Fibroblast of lung (primary cell): ENCODE results near the gene PLCXD1. TPM values are rescaled to one million over a fixed set of nuclear protein-coding genes. Genes with fewer than 3 reads are reported as not detected.

Experiments
- DNase-seq, 2 donors: peaks; one replicate each; pipeline versions ENCODE4 v3.0.0 to v3.0.0-alpha.2; 2010; ENCODE audit warnings: low read depth in 2 of 2
- H2AFZ ChIP-seq: 2 replicates; pipeline ENCODE4 v1.5.1; 2012; ENCODE audit warnings: low read length, control low read depth, inconsistent platforms
- H3K27ac ChIP-seq: 2 replicates; pipeline ENCODE4 v1.5.1; 2011; ENCODE audit warnings: low read length, control low read depth; ENCODE audit not compliant: insufficient read depth
- H3K27me3 ChIP-seq: 2 replicates; pipeline ENCODE4 v1.5.1; 2011; ENCODE audit warnings: mild to moderate bottlenecking, low read length; ENCODE audit not compliant: control insufficient read depth, insufficient read depth
- H3K36me3 ChIP-seq: 2 replicates; pipeline ENCODE4 v1.5.1; 2011; ENCODE audit warnings: low read length; ENCODE audit not compliant: control insufficient read depth, insufficient read depth
- H3K4me1 ChIP-seq: 2 replicates; pipeline ENCODE4 v1.5.1; 2011; ENCODE audit warnings: low read length; ENCODE audit not compliant: control insufficient read depth, insufficient read depth; ENCODE audit errors: extremely low read depth
- H3K4me2 ChIP-seq: 2 replicates; pipeline ENCODE4 v1.5.1; 2011; ENCODE audit warnings: low read length, control low read depth; ENCODE audit not compliant: insufficient read depth; ENCODE audit errors: extremely low read depth
- H3K4me3 ChIP-seq, 4 experiments: fragments of 200-600 bp in 1 of 4; sonication (generic) in 1 of 4; replicated peaks in 1 of 4; 2 replicates each; pipeline ENCODE4 v1.5.1; 2011 to 2016; ENCODE audit warnings: low read length in 4 of 4, low read depth in 3 of 4, mild to moderate bottlenecking in 3 of 4, control low read depth in 2 of 4, inconsistent platforms in 1 of 4, mixed read lengths in 1 of 4; ENCODE audit not compliant: insufficient read depth in 1 of 4; ENCODE audit errors: control extremely low read depth in 1 of 4
- H3K79me2 ChIP-seq: 2 replicates; pipeline ENCODE4 v1.5.1; 2012; ENCODE audit warnings: mild to moderate bottlenecking, low read length, inconsistent platforms; ENCODE audit not compliant: control insufficient read depth, insufficient read depth
- H3K9ac ChIP-seq: 2 replicates; pipeline ENCODE4 v1.5.1; 2011; ENCODE audit warnings: mild to moderate bottlenecking, low read length, control low read depth; ENCODE audit not compliant: insufficient read depth
- H3K9me3 ChIP-seq: 2 replicates; pipeline ENCODE4 v1.5.1; 2012; ENCODE audit warnings: low read depth, low read length; ENCODE audit not compliant: control insufficient read depth, insufficient read depth
- H4K20me1 ChIP-seq: 2 replicates; pipeline ENCODE4 v1.5.1; 2011; ENCODE audit warnings: low read length; ENCODE audit not compliant: control insufficient read depth, insufficient read depth; ENCODE audit errors: extremely low read depth
- CTCF ChIP-seq, 2 donors: IDR thresholded peaks in 1 of 2; conservative IDR thresholded peaks in 1 of 2; 1 replicate in 1 of 2; 2 replicates in 1 of 2; pipeline ENCODE4 v1.5.1; 2011 to 2012; ENCODE audit warnings: low read length in 2 of 2, control low read depth in 1 of 2, inconsistent platforms in 1 of 2, low read depth in 1 of 2, mild to moderate bottlenecking in 1 of 2
- EZH2 ChIP-seq: IDR thresholded peaks from 2 replicates; pipeline ENCODE4 v1.5.1; 2012; ENCODE audit warnings: low read length, control low read depth, mild to moderate bottlenecking; ENCODE audit errors: missing control alignments
- polyA plus RNA-seq, 2 donors: library from polyadenylated mRNA; depleted of rRNA in 1 of 2; stranded (reverse) in 1 of 2; unstranded in 1 of 2; fragments of >200 nt; gene quantifications; 2 replicates each; pipeline ENCODE4 v1.2.1, GENCODE V29; 2011 to 2012; ENCODE audit warnings: missing spikeins in 1 of 2
- total RNA-seq: library from RNA; depleted of rRNA; stranded (reverse); fragments of >200 nt; gene quantifications from 2 replicates; pipeline ENCODE4 v1.2.1, GENCODE V29; 2014

Gene PLCXD1
- total and polyA plus RNA-seq, 2 donors (not counting 1 experiment from before 2014, with no cell fraction given): 4.3 to 10.9 TPM

DNA sequence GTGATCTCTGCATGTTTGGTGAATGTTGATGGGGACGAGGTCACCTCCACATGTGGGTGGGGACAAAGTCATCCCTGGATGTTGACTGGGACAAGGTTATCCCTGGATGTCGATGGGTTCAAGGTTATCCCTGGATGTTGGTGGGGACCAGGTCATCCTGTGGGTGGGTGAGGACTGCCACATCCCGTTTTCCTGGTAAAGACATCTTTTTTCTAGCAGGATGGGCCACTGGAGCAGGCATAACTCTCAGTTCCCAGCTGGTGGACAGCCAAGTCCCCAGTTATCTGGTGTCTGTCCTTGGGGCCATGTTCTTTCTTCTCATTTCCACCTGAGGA is 28.3 kb upstream of the PLCXD1 start:
- TF ChIP-seq EZH2 (no peak), CTCF (conservative IDR thresholded peaks at IDR 0.05 in 1 of 2, IDR thresholded peaks at IDR 0.05 in 1 of 2; ENCODE audit: low read depth in 1 of 2, low read length in 2 of 2) (no peak)
- Histone ChIP-seq H3K9me3 (no peaks in the 10 kb centered on the region), H3K27me3 (no peaks in the 10 kb centered on the region)

GRCh38 chrX:253451-254297 is 27.5 kb upstream of the PLCXD1 start:
- H4K20me1 ChIP-seq: no peaks in the 10 kb centered on the region
- no peak overlapping the region for H3K4me2 ChIP-seq
- H3K9me3 ChIP-seq: no peaks in the 10 kb centered on the region
- H3K4me3 ChIP-seq: no peak overlapping the region
- H3K36me3 ChIP-seq: no peaks in the 10 kb centered on the region
- H3K9ac ChIP-seq: no peak overlapping the region
- H3K79me2 ChIP-seq: no peaks in the 10 kb centered on the region
- H3K4me1 ChIP-seq: no peaks in the 10 kb centered on the region
- no peak for TF ChIP-seq CTCF (conservative IDR thresholded peaks at IDR 0.05 in 1 of 2, IDR thresholded peaks at IDR 0.05 in 1 of 2; ENCODE audit: low read depth in 1 of 2, low read length in 2 of 2)
- no peak for TF ChIP-seq EZH2
- H2AFZ ChIP-seq: no peak overlapping the region
- no peak for DNase-seq
- no peaks in the 10 kb centered on the region for H3K27me3 ChIP-seq
- no peak overlapping the region for H3K27ac ChIP-seq

More for the DNA sequence above, 28.3 kb upstream of the PLCXD1 start:
- Histone ChIP-seq H3K79me2 (no peaks in the 10 kb centered on the region), H3K27ac (no peak overlapping the region), H3K4me2 (no peak overlapping the region), H3K9ac (no peak overlapping the region), H2AFZ (no peak overlapping the region), H4K20me1 (no peaks in the 10 kb centered on the region), H3K4me3 (no peak overlapping the region), H3K36me3 (no peaks in the 10 kb centered on the region), H3K4me1 (no peaks in the 10 kb centered on the region)
- DNase-seq: no peak

GRCh38 chrX:254630-255215 is 26.5 kb upstream of the PLCXD1 start:
- H3K36me3 ChIP-seq: no peaks in the 10 kb centered on the region
- no peaks in the 10 kb centered on the region for H3K9me3 ChIP-seq
- H3K4me2 ChIP-seq: no peak overlapping the region
- TF ChIP-seq EZH2 (no peak), CTCF (conservative IDR thresholded peaks at IDR 0.05 in 1 of 2, IDR thresholded peaks at IDR 0.05 in 1 of 2; ENCODE audit: low read depth in 1 of 2, low read length in 2 of 2) (no peak)
- H3K79me2 ChIP-seq: no peaks in the 10 kb centered on the region
- no peak overlapping the region for H3K4me3 ChIP-seq
- H3K9ac ChIP-seq: no peak overlapping the region
- H4K20me1 ChIP-seq: no peaks in the 10 kb centered on the region
- H2AFZ ChIP-seq: no peak overlapping the region
- no peaks in the 10 kb centered on the region for H3K4me1 ChIP-seq
- H3K27me3 ChIP-seq: no peaks in the 10 kb centered on the region
- H3K27ac ChIP-seq: no peak overlapping the region
- DNase-seq: no peak
